K562 (cell line): ENCODE measurements around the gene LPIN3. TPM values are rescaled to one million over a fixed set of nuclear protein-coding genes. Genes with fewer than 3 reads are reported as not detected.

Experiments used
- polyA plus RNA-seq, 8 experiments: library from polyadenylated mRNA; depleted of rRNA in 4 of 8; stranded (reverse) in 5 of 8; unstranded in 3 of 8; fragments of >200 nt; fragmentation: Nextera tagmentation in 2 of 8; fragmentation: Illumina TruSeq in 1 of 8; extraction: Ambion mirVana in 2 of 8; extraction: Trizol in 1 of 8; gene quantifications; 2 replicates each; pipeline versions ENCODE4 v1.2.1 to v1.2.3, GENCODE V29; 2011 to 2014; ENCODE audit warnings: inconsistent platforms in 1 of 8, missing spikeins in 1 of 8
- total RNA-seq, 7 experiments: library from RNA; depleted of rRNA in 6 of 7; stranded (reverse); fragments of >200 nt in 6 of 7; fragmentation: Illumina TruSeq in 2 of 7; extraction: Trizol in 2 of 7; gene quantifications; 2 replicates each; pipeline versions ENCODE4 v1.2.1 to v1.2.3, GENCODE V29; 2011 to 2021; ENCODE audit warnings: low replicate concordance in 1 of 7
- TF ChIP-seq, protein P1 (sequence below): fragments of 450-650 bp; IDR thresholded peaks from 2 replicates; pipeline ENCODE4 v1.6.1; 2016; ENCODE audit warnings: missing biosample characterization, missing genetic modification characterization
- TF ChIP-seq, protein P2 (sequence below): fragments of 450-650 bp; IDR thresholded peaks from 2 replicates; pipeline ENCODE4 v1.6.1; 2016
- TF ChIP-seq, protein P3 (sequence below), 2 experiments: fragments of 450-650 bp in 1 of 2; IDR thresholded peaks; 2 replicates each; pipeline ENCODE4 v1.6.1; 2011 to 2017; ENCODE audit warnings: low read depth in 2 of 2, antibody characterized with exemption in 1 of 2, borderline replicate concordance in 1 of 2, low read length in 1 of 2, mild to moderate bottlenecking in 1 of 2, mixed read lengths in 1 of 2; ENCODE audit not compliant: control insufficient read depth in 1 of 2

LPIN3 gene
- total and polyA plus RNA-seq, 9 of the 15 experiments (the other 6 are each of a cell fraction or from before 2014, with no cell fraction given): 2.2 to 10.4 (median 5.9) TPM

DNA sequence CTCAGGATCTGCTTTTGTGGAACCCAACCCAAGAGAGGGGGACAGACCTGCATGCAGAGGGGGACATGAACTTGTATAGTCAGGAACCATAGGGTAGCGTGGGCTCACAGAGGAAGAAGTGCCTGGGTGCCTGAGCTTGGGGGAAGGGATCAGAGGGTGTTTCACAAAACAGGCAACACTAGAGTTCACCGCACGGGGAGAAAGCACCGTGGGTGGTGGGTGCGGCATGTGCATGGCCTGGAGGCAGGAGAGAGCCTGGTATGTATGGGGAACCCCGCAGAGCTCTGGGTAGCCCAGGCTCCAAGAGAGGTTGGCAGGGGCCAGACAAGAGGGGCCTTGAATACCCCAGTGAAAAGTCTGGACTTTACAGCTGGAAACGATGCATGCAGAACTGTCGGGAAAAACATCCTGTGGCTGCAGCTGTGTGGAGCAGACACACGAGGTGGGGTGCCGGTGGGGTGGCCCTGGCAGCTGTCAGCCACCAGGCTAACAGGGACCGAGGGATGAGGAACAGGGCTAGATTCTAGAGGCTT lies 32.7 kb downstream of the LPIN3 start (continued):
- TF ChIP-seq, protein P1, sequence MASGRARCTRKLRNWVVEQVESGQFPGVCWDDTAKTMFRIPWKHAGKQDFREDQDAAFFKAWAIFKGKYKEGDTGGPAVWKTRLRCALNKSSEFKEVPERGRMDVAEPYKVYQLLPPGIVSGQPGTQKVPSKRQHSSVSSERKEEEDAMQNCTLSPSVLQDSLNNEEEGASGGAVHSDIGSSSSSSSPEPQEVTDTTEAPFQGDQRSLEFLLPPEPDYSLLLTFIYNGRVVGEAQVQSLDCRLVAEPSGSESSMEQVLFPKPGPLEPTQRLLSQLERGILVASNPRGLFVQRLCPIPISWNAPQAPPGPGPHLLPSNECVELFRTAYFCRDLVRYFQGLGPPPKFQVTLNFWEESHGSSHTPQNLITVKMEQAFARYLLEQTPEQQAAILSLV: no peak
- TF ChIP-seq, protein P2, sequence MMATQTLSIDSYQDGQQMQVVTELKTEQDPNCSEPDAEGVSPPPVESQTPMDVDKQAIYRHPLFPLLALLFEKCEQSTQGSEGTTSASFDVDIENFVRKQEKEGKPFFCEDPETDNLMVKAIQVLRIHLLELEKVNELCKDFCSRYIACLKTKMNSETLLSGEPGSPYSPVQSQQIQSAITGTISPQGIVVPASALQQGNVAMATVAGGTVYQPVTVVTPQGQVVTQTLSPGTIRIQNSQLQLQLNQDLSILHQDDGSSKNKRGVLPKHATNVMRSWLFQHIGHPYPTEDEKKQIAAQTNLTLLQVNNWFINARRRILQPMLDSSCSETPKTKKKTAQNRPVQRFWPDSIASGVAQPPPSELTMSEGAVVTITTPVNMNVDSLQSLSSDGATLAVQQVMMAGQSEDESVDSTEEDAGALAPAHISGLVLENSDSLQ: no peak
- TF ChIP-seq, protein P3, sequence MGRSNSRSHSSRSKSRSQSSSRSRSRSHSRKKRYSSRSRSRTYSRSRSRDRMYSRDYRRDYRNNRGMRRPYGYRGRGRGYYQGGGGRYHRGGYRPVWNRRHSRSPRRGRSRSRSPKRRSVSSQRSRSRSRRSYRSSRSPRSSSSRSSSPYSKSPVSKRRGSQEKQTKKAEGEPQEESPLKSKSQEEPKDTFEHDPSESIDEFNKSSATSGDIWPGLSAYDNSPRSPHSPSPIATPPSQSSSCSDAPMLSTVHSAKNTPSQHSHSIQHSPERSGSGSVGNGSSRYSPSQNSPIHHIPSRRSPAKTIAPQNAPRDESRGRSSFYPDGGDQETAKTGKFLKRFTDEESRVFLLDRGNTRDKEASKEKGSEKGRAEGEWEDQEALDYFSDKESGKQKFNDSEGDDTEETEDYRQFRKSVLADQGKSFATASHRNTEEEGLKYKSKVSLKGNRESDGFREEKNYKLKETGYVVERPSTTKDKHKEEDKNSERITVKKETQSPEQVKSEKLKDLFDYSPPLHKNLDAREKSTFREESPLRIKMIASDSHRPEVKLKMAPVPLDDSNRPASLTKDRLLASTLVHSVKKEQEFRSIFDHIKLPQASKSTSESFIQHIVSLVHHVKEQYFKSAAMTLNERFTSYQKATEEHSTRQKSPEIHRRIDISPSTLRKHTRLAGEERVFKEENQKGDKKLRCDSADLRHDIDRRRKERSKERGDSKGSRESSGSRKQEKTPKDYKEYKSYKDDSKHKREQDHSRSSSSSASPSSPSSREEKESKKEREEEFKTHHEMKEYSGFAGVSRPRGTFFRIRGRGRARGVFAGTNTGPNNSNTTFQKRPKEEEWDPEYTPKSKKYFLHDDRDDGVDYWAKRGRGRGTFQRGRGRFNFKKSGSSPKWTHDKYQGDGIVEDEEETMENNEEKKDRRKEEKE (IDR thresholded peaks at IDR 0.05; ENCODE audit: borderline replicate concordance in 1 of 2, control insufficient read depth in 1 of 2, low read depth in 2 of 2, low read length in 1 of 2): no peak
